ENCODE results near the gene MEGF6.

MEGF6 gene

GRCh38 chr1:3450983-3451382 is 160.3 kb downstream of the MEGF6 start:
- no CpG with 5 or more reads among the region's 12 CpGs for WGBS (ENCODE audit: insufficient coverage, insufficient read length)
- H3K4me3 ChIP-seq (ENCODE audit: low read length): no peak overlapping the region
- no peaks in the 10 kb centered on the region for H3K27me3 ChIP-seq (ENCODE audit: control insufficient read depth, insufficient read depth, low read length)
- peaks cover 9% of the 10 kb centered on the region; the same call in 1 of the 2 replicates for H3K4me1 ChIP-seq (ENCODE audit: control insufficient read depth, insufficient read depth, low read length)
- H3K36me3 ChIP-seq (ENCODE audit: control insufficient read depth, insufficient read depth, low read length): no peaks in the 10 kb centered on the region
- H3K27ac ChIP-seq (ENCODE audit: low read length): no peak overlapping the region
- no peaks in the 10 kb centered on the region for H3K9me3 ChIP-seq (ENCODE audit: control insufficient read depth, insufficient read depth, low read length)
- no peak for DNase-seq (ENCODE audit: low read depth, low spot score)

GRCh38 chr1:3450202-3450863 is 161.0 kb downstream of the MEGF6 start:
- no peaks in the 10 kb centered on the region for H3K9me3 ChIP-seq (ENCODE audit: control insufficient read depth, insufficient read depth, low read length)
- no CpG with 5 or more reads among the region's 9 CpGs for WGBS (ENCODE audit: insufficient coverage, insufficient read length)
- DNase-seq (ENCODE audit: low read depth, low spot score): no peak
- no peaks in the 10 kb centered on the region for H3K36me3 ChIP-seq (ENCODE audit: control insufficient read depth, insufficient read depth, low read length)
- H3K4me1 ChIP-seq (ENCODE audit: control insufficient read depth, insufficient read depth, low read length): peaks cover 7% of the 10 kb centered on the region; the same call in 1 of the 2 replicates
- no peaks in the 10 kb centered on the region for H3K27me3 ChIP-seq (ENCODE audit: control insufficient read depth, insufficient read depth, low read length)
- no peak overlapping the region for H3K4me3 ChIP-seq (ENCODE audit: low read length)
- H3K27ac ChIP-seq (ENCODE audit: low read length): no peak overlapping the region

- H3K27ac ChIP-seq (ENCODE audit: low read length): no peak overlapping the region
- no peaks in the 10 kb centered on the region for H3K9me3 ChIP-seq (ENCODE audit: control insufficient read depth, insufficient read depth, low read length)
- DNase-seq (ENCODE audit: low read depth, low spot score): no peak
- no CpG with 5 or more reads among the region's 10 CpGs for WGBS (ENCODE audit: insufficient coverage, insufficient read length)
- no peaks in the 10 kb centered on the region for H3K36me3 ChIP-seq (ENCODE audit: control insufficient read depth, insufficient read depth, low read length)
- no peaks in the 10 kb centered on the region for H3K4me1 ChIP-seq (ENCODE audit: control insufficient read depth, insufficient read depth, low read length)
- H3K4me3 ChIP-seq (ENCODE audit: low read length): no peak overlapping the region
- H3K27me3 ChIP-seq (ENCODE audit: control insufficient read depth, insufficient read depth, low read length): no peaks in the 10 kb centered on the region
Measured at GRCh38 chr1:3444736-3445135, 166.6 kb downstream of the MEGF6 start.

GRCh38 chr1:3444298-3444697 is 167.0 kb downstream of the MEGF6 start:
- WGBS (ENCODE audit: insufficient coverage, insufficient read length): no CpG with 5 or more reads among the region's 18 CpGs
- H3K9me3 ChIP-seq (ENCODE audit: control insufficient read depth, insufficient read depth, low read length): no peaks in the 10 kb centered on the region
- H3K4me1 ChIP-seq (ENCODE audit: control insufficient read depth, insufficient read depth, low read length): no peaks in the 10 kb centered on the region
- no peaks in the 10 kb centered on the region for H3K36me3 ChIP-seq (ENCODE audit: control insufficient read depth, insufficient read depth, low read length)
- H3K4me3 ChIP-seq (ENCODE audit: low read length): no peak overlapping the region
- H3K27me3 ChIP-seq (ENCODE audit: control insufficient read depth, insufficient read depth, low read length): no peaks in the 10 kb centered on the region
- DNase-seq (ENCODE audit: low read depth, low spot score): no peak
- H3K27ac ChIP-seq (ENCODE audit: low read length): no peak overlapping the region

GRCh38 chr1:3443807-3444206 is 167.5 kb downstream of the MEGF6 start:
- no peaks in the 10 kb centered on the region for H3K4me1 ChIP-seq (ENCODE audit: control insufficient read depth, insufficient read depth, low read length)
- no peaks in the 10 kb centered on the region for H3K27me3 ChIP-seq (ENCODE audit: control insufficient read depth, insufficient read depth, low read length)
- H3K27ac ChIP-seq (ENCODE audit: low read length): no peak overlapping the region
- no peak overlapping the region for H3K4me3 ChIP-seq (ENCODE audit: low read length)
- DNase-seq (ENCODE audit: low read depth, low spot score): no peak
- H3K9me3 ChIP-seq (ENCODE audit: control insufficient read depth, insufficient read depth, low read length): no peaks in the 10 kb centered on the region
- H3K36me3 ChIP-seq (ENCODE audit: control insufficient read depth, insufficient read depth, low read length): no peaks in the 10 kb centered on the region
- no CpG with 5 or more reads among the region's 7 CpGs for WGBS (ENCODE audit: insufficient coverage, insufficient read length)

GRCh38 chr1:3442901-3443300 is 168.4 kb downstream of the MEGF6 start:
- no peak overlapping the region for H3K27ac ChIP-seq (ENCODE audit: low read length)
- no peak for DNase-seq (ENCODE audit: low read depth, low spot score)
- H3K36me3 ChIP-seq (ENCODE audit: control insufficient read depth, insufficient read depth, low read length): no peaks in the 10 kb centered on the region
- H3K4me1 ChIP-seq (ENCODE audit: control insufficient read depth, insufficient read depth, low read length): no peaks in the 10 kb centered on the region
- H3K27me3 ChIP-seq (ENCODE audit: control insufficient read depth, insufficient read depth, low read length): no peaks in the 10 kb centered on the region
- no peaks in the 10 kb centered on the region for H3K9me3 ChIP-seq (ENCODE audit: control insufficient read depth, insufficient read depth, low read length)
- no CpG with 5 or more reads among the region's 12 CpGs for WGBS (ENCODE audit: insufficient coverage, insufficient read length)
- no peak overlapping the region for H3K4me3 ChIP-seq (ENCODE audit: low read length)

- H3K4me1 ChIP-seq (ENCODE audit: control insufficient read depth, insufficient read depth, low read length): no peaks in the 10 kb centered on the region
- DNase-seq (ENCODE audit: low read depth, low spot score): no peak
- H3K27ac ChIP-seq (ENCODE audit: low read length): no peak overlapping the region
- H3K4me3 ChIP-seq (ENCODE audit: low read length): no peak overlapping the region
- H3K36me3 ChIP-seq (ENCODE audit: control insufficient read depth, insufficient read depth, low read length): no peaks in the 10 kb centered on the region
- WGBS (ENCODE audit: insufficient coverage, insufficient read length): no CpG with 5 or more reads among the region's 13 CpGs
- no peaks in the 10 kb centered on the region for H3K27me3 ChIP-seq (ENCODE audit: control insufficient read depth, insufficient read depth, low read length)
- no peaks in the 10 kb centered on the region for H3K9me3 ChIP-seq (ENCODE audit: control insufficient read depth, insufficient read depth, low read length)
Measured at GRCh38 chr1:3442331-3442730, 169.0 kb downstream of the MEGF6 start.

- no peaks in the 10 kb centered on the region for H3K36me3 ChIP-seq (ENCODE audit: control insufficient read depth, insufficient read depth, low read length)
- H3K27me3 ChIP-seq (ENCODE audit: control insufficient read depth, insufficient read depth, low read length): no peaks in the 10 kb centered on the region
- H3K4me1 ChIP-seq (ENCODE audit: control insufficient read depth, insufficient read depth, low read length): no peaks in the 10 kb centered on the region
- no peak for DNase-seq (ENCODE audit: low read depth, low spot score)
- no peak overlapping the region for H3K27ac ChIP-seq (ENCODE audit: low read length)
- H3K4me3 ChIP-seq (ENCODE audit: low read length): no peak overlapping the region
- no CpG with 5 or more reads among the region's 8 CpGs for WGBS (ENCODE audit: insufficient coverage, insufficient read length)
- H3K9me3 ChIP-seq (ENCODE audit: control insufficient read depth, insufficient read depth, low read length): no peaks in the 10 kb centered on the region
Measured at GRCh38 chr1:3441880-3442279, 169.4 kb downstream of the MEGF6 start.

- H3K27me3 ChIP-seq (ENCODE audit: control insufficient read depth, insufficient read depth, low read length): no peaks in the 10 kb centered on the region
- no peaks in the 10 kb centered on the region for H3K36me3 ChIP-seq (ENCODE audit: control insufficient read depth, insufficient read depth, low read length)
- no peaks in the 10 kb centered on the region for H3K4me1 ChIP-seq (ENCODE audit: control insufficient read depth, insufficient read depth, low read length)
- no CpG with 5 or more reads among the region's 8 CpGs for WGBS (ENCODE audit: insufficient coverage, insufficient read length)
- H3K4me3 ChIP-seq (ENCODE audit: low read length): no peak overlapping the region
- DNase-seq (ENCODE audit: low read depth, low spot score): no peak
- H3K27ac ChIP-seq (ENCODE audit: low read length): no peak overlapping the region
- H3K9me3 ChIP-seq (ENCODE audit: control insufficient read depth, insufficient read depth, low read length): no peaks in the 10 kb centered on the region
Measured at GRCh38 chr1:3441410-3441847, 169.9 kb downstream of the MEGF6 start.

GRCh38 chr1:3440711-3441409 is 170.4 kb downstream of the MEGF6 start:
- WGBS (ENCODE audit: insufficient coverage, insufficient read length): no CpG with 5 or more reads among the region's 20 CpGs

GRCh38 chr1:3440300-3440681 is 171.0 kb downstream of the MEGF6 start:
- no peak for DNase-seq (ENCODE audit: low read depth, low spot score)
- WGBS (ENCODE audit: insufficient coverage, insufficient read length): no CpG with 5 or more reads among the region's 10 CpGs
- no peaks in the 10 kb centered on the region for H3K4me1 ChIP-seq (ENCODE audit: control insufficient read depth, insufficient read depth, low read length)
- no peak overlapping the region for H3K4me3 ChIP-seq (ENCODE audit: low read length)
- H3K36me3 ChIP-seq (ENCODE audit: control insufficient read depth, insufficient read depth, low read length): no peaks in the 10 kb centered on the region
- H3K27ac ChIP-seq (ENCODE audit: low read length): no peak overlapping the region
- H3K9me3 ChIP-seq (ENCODE audit: control insufficient read depth, insufficient read depth, low read length): no peaks in the 10 kb centered on the region
- H3K27me3 ChIP-seq (ENCODE audit: control insufficient read depth, insufficient read depth, low read length): no peaks in the 10 kb centered on the region

More at GRCh38 chr1:3440711-3441409, 170.4 kb downstream of the MEGF6 start:
- DNase-seq (ENCODE audit: low read depth, low spot score): no peak
- Histone ChIP-seq H3K36me3 (ENCODE audit: control insufficient read depth, insufficient read depth, low read length) (no peaks in the 10 kb centered on the region), H3K4me1 (ENCODE audit: control insufficient read depth, insufficient read depth, low read length) (no peaks in the 10 kb centered on the region), H3K27me3 (ENCODE audit: control insufficient read depth, insufficient read depth, low read length) (no peaks in the 10 kb centered on the region), H3K9me3 (ENCODE audit: control insufficient read depth, insufficient read depth, low read length) (no peaks in the 10 kb centered on the region), H3K27ac (ENCODE audit: low read length) (no peak overlapping the region), H3K4me3 (ENCODE audit: low read length) (no peak overlapping the region)
